SK-N-SH (cell line): ENCODE results near the gene CD164L2.

Source experiments
- EP300 ChIP-seq, 2 experiments: IDR thresholded peaks; 2 replicates each; pipeline versions ENCODE4 v1.4.0 to v1.6.1; 2012; ENCODE audit warnings: borderline replicate concordance in 1 of 2, low read depth in 1 of 2, low read length in 1 of 2
- GABPA ChIP-seq: IDR thresholded peaks from 2 replicates; pipeline ENCODE4 v1.4.0; 2012; ENCODE audit warnings: low read depth, mild to moderate bottlenecking
- SMC3 ChIP-seq: IDR thresholded peaks from 2 replicates; pipeline ENCODE4 v1.6.1; 2012; ENCODE audit warnings: low read depth, low read length, improper control_type of control experiment
- TF ChIP-seq, protein P1 (sequence below): fragments of 200-600 bp; sonication (generic); IDR thresholded peaks from 2 replicates; pipeline ENCODE4 v1.6.1; 2017; ENCODE audit warnings: antibody characterized with exemption, mild to moderate bottlenecking, moderate library complexity

DNA sequence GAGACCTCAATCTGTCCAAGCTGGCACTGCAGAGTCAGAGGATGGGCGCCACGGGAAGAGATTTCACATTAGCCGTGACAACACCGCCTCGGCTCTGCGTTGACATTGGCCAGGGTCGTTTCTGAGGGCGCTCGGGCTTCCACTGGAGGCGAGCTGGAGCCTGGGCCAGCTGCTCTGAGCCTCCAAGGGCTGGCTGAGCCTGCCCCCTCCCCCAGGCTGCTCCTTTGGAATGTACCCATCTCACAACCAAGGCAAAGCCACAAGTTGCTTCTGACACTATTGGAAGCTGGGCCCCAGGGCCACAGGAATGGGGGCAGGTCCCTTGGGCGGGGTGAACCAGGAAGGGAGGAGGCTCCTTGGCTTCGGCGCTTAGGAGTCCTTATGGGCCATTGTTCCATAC is 21.9 kb upstream of the CD164L2 start:
- TF ChIP-seq SMC3 (no peak), EP300 (IDR thresholded peaks at IDR 0.05; ENCODE audit: borderline replicate concordance in 1 of 2, low read depth in 1 of 2, low read length in 1 of 2) (no peak), GABPA (no peak)
- TF ChIP-seq, protein P1, sequence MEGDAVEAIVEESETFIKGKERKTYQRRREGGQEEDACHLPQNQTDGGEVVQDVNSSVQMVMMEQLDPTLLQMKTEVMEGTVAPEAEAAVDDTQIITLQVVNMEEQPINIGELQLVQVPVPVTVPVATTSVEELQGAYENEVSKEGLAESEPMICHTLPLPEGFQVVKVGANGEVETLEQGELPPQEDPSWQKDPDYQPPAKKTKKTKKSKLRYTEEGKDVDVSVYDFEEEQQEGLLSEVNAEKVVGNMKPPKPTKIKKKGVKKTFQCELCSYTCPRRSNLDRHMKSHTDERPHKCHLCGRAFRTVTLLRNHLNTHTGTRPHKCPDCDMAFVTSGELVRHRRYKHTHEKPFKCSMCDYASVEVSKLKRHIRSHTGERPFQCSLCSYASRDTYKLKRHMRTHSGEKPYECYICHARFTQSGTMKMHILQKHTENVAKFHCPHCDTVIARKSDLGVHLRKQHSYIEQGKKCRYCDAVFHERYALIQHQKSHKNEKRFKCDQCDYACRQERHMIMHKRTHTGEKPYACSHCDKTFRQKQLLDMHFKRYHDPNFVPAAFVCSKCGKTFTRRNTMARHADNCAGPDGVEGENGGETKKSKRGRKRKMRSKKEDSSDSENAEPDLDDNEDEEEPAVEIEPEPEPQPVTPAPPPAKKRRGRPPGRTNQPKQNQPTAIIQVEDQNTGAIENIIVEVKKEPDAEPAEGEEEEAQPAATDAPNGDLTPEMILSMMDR: no peak
